Measurements from ENCODE around the gene DLG2.

DNA sequence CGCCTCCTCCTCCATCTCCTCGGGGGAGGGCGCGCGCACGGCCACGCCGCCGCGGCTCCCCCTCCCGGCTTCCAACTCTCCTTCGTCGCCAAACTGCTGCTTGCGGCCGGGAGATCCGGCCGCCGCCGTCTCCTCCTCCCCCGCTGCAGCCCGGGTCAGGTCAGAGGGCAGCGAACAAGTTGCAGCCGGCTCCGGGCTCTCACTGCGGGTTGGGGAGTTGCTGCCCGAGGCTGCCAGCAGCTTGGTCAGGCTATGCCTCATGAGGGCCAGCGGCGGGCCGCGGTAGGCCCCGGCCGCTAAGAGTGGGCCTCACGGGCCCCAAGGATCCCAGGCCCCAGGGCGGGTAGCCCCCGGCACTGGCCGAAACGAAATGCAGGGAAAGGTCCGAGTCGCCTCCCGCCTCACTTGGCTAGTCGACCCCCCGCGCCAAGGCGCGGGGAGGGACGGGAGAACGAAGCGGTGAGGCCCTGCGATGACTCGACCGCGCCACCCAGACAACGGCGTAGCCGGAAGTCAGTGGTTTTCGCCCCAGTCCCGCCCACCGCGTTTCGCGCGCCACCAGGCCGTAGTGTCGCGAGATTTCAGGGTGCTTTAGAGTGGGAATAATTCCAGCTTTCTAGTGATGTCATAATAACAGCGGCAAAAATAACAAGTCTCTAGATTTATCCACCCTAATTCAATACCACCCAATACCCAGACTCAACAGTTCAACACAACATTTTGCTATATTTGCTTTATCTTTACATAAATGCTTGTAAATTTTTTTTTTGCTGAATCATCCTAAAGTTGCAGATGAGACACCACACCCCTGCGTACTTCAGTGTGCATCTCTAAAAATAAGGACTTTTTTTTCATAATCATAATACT, 37.7 kb upstream of the DLG2 start, which contains the start of gene CREBZF:
- TF ChIP-seq, protein P1, sequence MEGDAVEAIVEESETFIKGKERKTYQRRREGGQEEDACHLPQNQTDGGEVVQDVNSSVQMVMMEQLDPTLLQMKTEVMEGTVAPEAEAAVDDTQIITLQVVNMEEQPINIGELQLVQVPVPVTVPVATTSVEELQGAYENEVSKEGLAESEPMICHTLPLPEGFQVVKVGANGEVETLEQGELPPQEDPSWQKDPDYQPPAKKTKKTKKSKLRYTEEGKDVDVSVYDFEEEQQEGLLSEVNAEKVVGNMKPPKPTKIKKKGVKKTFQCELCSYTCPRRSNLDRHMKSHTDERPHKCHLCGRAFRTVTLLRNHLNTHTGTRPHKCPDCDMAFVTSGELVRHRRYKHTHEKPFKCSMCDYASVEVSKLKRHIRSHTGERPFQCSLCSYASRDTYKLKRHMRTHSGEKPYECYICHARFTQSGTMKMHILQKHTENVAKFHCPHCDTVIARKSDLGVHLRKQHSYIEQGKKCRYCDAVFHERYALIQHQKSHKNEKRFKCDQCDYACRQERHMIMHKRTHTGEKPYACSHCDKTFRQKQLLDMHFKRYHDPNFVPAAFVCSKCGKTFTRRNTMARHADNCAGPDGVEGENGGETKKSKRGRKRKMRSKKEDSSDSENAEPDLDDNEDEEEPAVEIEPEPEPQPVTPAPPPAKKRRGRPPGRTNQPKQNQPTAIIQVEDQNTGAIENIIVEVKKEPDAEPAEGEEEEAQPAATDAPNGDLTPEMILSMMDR (IDR thresholded peaks at IDR 0.05; ENCODE audit: low read depth, low read length, poor library complexity, severe bottlenecking) = peak; percentile 2
- TF ChIP-seq EZH2phosphoT487 (IDR thresholded peaks at IDR 0.05; ENCODE audit: borderline replicate concordance, low read length) = no peak

Measured in DOHH2 (cell line).